GM12875 (cell line): ENCODE measurements around the gene DLG1.

Source experiments
- H3K4me3 ChIP-seq: one replicate; pipeline ENCODE4 v1.5.1; 2011; ENCODE audit warnings: low read depth, low read length, control low read depth
- CTCF ChIP-seq: IDR thresholded peaks from 2 replicates; pipeline ENCODE4 v1.5.1; 2011; ENCODE audit warnings: low read depth, mild to moderate bottlenecking, control low read depth, inconsistent platforms, low read length, moderate library complexity, borderline replicate concordance; ENCODE audit not compliant: insufficient read depth

DLG1 gene

GRCh38 chr3:197239857-197240256 lies 58.6 kb downstream of the DLG1 start:
- no peak for TF ChIP-seq CTCF
- H3K4me3 ChIP-seq = no peak overlapping the region

GRCh38 chr3:197238842-197239241 lies 59.6 kb downstream of the DLG1 start:
- no peak for TF ChIP-seq CTCF

GRCh38 chr3:197237897-197238296 lies 60.5 kb downstream of the DLG1 start:
- no peak for TF ChIP-seq CTCF
- H3K4me3 ChIP-seq = no peak overlapping the region

More at GRCh38 chr3:197238842-197239241, 59.6 kb downstream of the DLG1 start:
- no peak overlapping the region for H3K4me3 ChIP-seq

GRCh38 chr3:197236362-197236761 lies 62.0 kb downstream of the DLG1 start:
- TF ChIP-seq CTCF = no peak
- no peak overlapping the region for H3K4me3 ChIP-seq

GRCh38 chr3:197234947-197235914 lies 63.2 kb downstream of the DLG1 start:
- TF ChIP-seq CTCF = no peak

GRCh38 chr3:197231321-197231720 lies 67.1 kb downstream of the DLG1 start:
- TF ChIP-seq CTCF = no peak
- no peak overlapping the region for H3K4me3 ChIP-seq

More at GRCh38 chr3:197234947-197235914, 63.2 kb downstream of the DLG1 start:
- H3K4me3 ChIP-seq = no peak overlapping the region

- H3K4me3 ChIP-seq = no peak overlapping the region
- TF ChIP-seq CTCF = no peak
These were observed 68.6 kb downstream of the DLG1 start for GRCh38 chr3:197229836-197230235.
